H9 (cell line): ENCODE measurements around the gene FBXL19. TPM values are rescaled to one million over a fixed set of nuclear protein-coding genes. Genes with fewer than 3 reads are reported as not detected.
A peak's percentile ranks its signal among the peaks of the same experiment; 100 is the strongest.

Experiments
- DNase-seq: peaks from one replicate; pipeline ENCODE4 v3.0.0-alpha.2; 2017
- H2AFZ ChIP-seq: one replicate; pipeline ENCODE4 v1.6.1; 2013; ENCODE audit warnings: mild to moderate bottlenecking, low read length, control low read depth, moderate library complexity
- H2AK5ac ChIP-seq: 2 replicates; pipeline ENCODE4 v1.6.1; 2013; ENCODE audit warnings: low read length, control low read depth, mixed read lengths; ENCODE audit not compliant: insufficient read length
- H2BK120ac ChIP-seq: one replicate; pipeline ENCODE4 v1.6.1; 2013; ENCODE audit warnings: low read depth, mild to moderate bottlenecking, low read length, control low read depth, inconsistent platforms; ENCODE audit not compliant: poor library complexity, severe bottlenecking
- H2BK12ac ChIP-seq: 2 replicates; pipeline ENCODE4 v1.6.1; 2013; ENCODE audit warnings: low read length, control low read depth, mixed read lengths, low read depth; ENCODE audit not compliant: insufficient read length
- H2BK15ac ChIP-seq: 2 replicates; pipeline ENCODE4 v1.6.1; 2013; ENCODE audit warnings: low read depth, low read length, control low read depth
- H2BK20ac ChIP-seq: one replicate; pipeline ENCODE4 v1.6.1; 2013; ENCODE audit warnings: low read depth, mild to moderate bottlenecking, low read length, control low read depth, inconsistent platforms; ENCODE audit not compliant: poor library complexity, severe bottlenecking
- H2BK5ac ChIP-seq: 2 replicates; pipeline ENCODE4 v1.6.1; 2013; ENCODE audit warnings: low read length, control low read depth, mixed read lengths; ENCODE audit not compliant: insufficient read length
- H3K14ac ChIP-seq: 2 replicates; pipeline ENCODE4 v1.6.1; 2013; ENCODE audit warnings: low read length, control low read depth; ENCODE audit not compliant: insufficient read depth
- H3K18ac ChIP-seq: 2 replicates; pipeline ENCODE4 v1.6.1; 2013; ENCODE audit warnings: low read depth, mild to moderate bottlenecking, mixed read lengths, low read length, control low read depth; ENCODE audit not compliant: insufficient read length
- H3K23ac ChIP-seq: 2 replicates; pipeline ENCODE4 v1.6.1; 2013; ENCODE audit warnings: low read length, control low read depth, mixed read lengths, low read depth; ENCODE audit not compliant: insufficient read length
- H3K23me2 ChIP-seq: 2 replicates; pipeline ENCODE4 v1.6.1; 2013; ENCODE audit warnings: low read depth, mild to moderate bottlenecking, mixed read lengths, low read length, control low read depth; ENCODE audit not compliant: insufficient read length, poor library complexity, severe bottlenecking
- H3K27ac ChIP-seq: 2 replicates; pipeline ENCODE4 v1.5.1; 2013; ENCODE audit warnings: low read length, control low read depth, mixed read lengths, low read depth; ENCODE audit not compliant: insufficient read length
- H3K27me3 ChIP-seq: 2 replicates; pipeline ENCODE4 v1.6.1; 2013; ENCODE audit warnings: low read length, control low read depth, inconsistent platforms; ENCODE audit not compliant: insufficient read depth
- H3K4ac ChIP-seq: 2 replicates; pipeline ENCODE4 v1.6.1; 2013; ENCODE audit warnings: low read depth, mild to moderate bottlenecking, control low read depth, inconsistent platforms, low read length, moderate library complexity
- H3K4me1 ChIP-seq: 2 replicates; pipeline ENCODE4 v1.6.1; 2013; ENCODE audit warnings: low read length, control low read depth, inconsistent platforms; ENCODE audit not compliant: insufficient read depth
- H3K4me2 ChIP-seq: 2 replicates; pipeline ENCODE4 v1.6.1; 2013; ENCODE audit warnings: low read length, control low read depth, mixed read lengths; ENCODE audit not compliant: insufficient read length, insufficient read depth
- H3K56ac ChIP-seq: 2 replicates; pipeline ENCODE4 v1.6.1; 2013; ENCODE audit warnings: low read depth, mild to moderate bottlenecking, mixed read lengths, low read length, control low read depth; ENCODE audit not compliant: insufficient read length
- H3K79me1 ChIP-seq: 2 replicates; pipeline ENCODE4 v1.6.1; 2013; ENCODE audit warnings: low read depth, mild to moderate bottlenecking, moderate library complexity, low read length, control low read depth, inconsistent platforms; ENCODE audit not compliant: insufficient read depth, poor library complexity, severe bottlenecking
- H3K79me2 ChIP-seq: 2 replicates; pipeline ENCODE4 v1.6.1; 2013; ENCODE audit warnings: low read length, control low read depth, inconsistent platforms; ENCODE audit not compliant: insufficient read depth
- H3K9ac ChIP-seq: 2 replicates; pipeline ENCODE4 v1.6.1; 2013; ENCODE audit warnings: low read length, control low read depth, mixed read lengths; ENCODE audit not compliant: insufficient read length; ENCODE audit errors: extremely low read depth
- H3K9me3 ChIP-seq: one replicate; pipeline ENCODE4 v1.6.1; 2013; ENCODE audit warnings: low read depth, low read length, inconsistent platforms; ENCODE audit not compliant: control insufficient read depth
- H3T11ph ChIP-seq: one replicate; pipeline ENCODE4 v1.6.1; 2013; ENCODE audit warnings: mild to moderate bottlenecking, low read length, control low read depth, inconsistent platforms
- H4K20me1 ChIP-seq: one replicate; pipeline ENCODE4 v1.6.1; 2013; ENCODE audit not compliant: control insufficient read depth, insufficient read length, insufficient read depth
- H4K5ac ChIP-seq: 2 replicates; pipeline ENCODE4 v1.6.1; 2013; ENCODE audit warnings: low read depth, mild to moderate bottlenecking, mixed read lengths, low read length, control low read depth; ENCODE audit not compliant: insufficient read length
- H4K8ac ChIP-seq: replicated peaks from 2 replicates; pipeline ENCODE4 v1.6.1; 2013; ENCODE audit warnings: low read length, control low read depth, mixed read lengths, low read depth; ENCODE audit not compliant: insufficient read length
- H4K91ac ChIP-seq: 2 replicates; pipeline ENCODE4 v1.6.1; 2013; ENCODE audit warnings: low read depth, mild to moderate bottlenecking, moderate library complexity, mixed read lengths, low read length, control low read depth; ENCODE audit not compliant: insufficient read length
- H3K27ac Mint-ChIP-seq, 3 experiments: 2 replicates in 2 of 3; 3 replicates in 1 of 3; pipeline ENCODE4 v1.8.0; 2020 to 2021; ENCODE audit warnings: mixed read lengths in 3 of 3, mild to moderate bottlenecking in 1 of 3, moderate library complexity in 1 of 3
- H3K27me3 Mint-ChIP-seq: 2 replicates; pipeline ENCODE4 v1.8.0; 2021; ENCODE audit warnings: low read depth, mild to moderate bottlenecking, moderate library complexity, mixed read lengths
- H3K36me3 Mint-ChIP-seq, 3 experiments: 2 replicates in 2 of 3; 3 replicates in 1 of 3; pipeline ENCODE4 v1.8.0; 2020 to 2021; ENCODE audit warnings: low read depth in 3 of 3, mixed read lengths in 3 of 3; ENCODE audit not compliant: insufficient read depth in 1 of 3
- H3K4me1 Mint-ChIP-seq, 2 experiments: 2 replicates each; pipeline ENCODE4 v1.8.0; 2020; ENCODE audit warnings: mixed read lengths in 2 of 2
- H3K4me3 Mint-ChIP-seq, 2 experiments: 2 replicates in 1 of 2; 3 replicates in 1 of 2; pipeline ENCODE4 v1.8.0; 2020 to 2021; ENCODE audit warnings: mild to moderate bottlenecking in 2 of 2, mixed read lengths in 2 of 2, moderate library complexity in 1 of 2
- H3K9me3 Mint-ChIP-seq, 2 experiments: 2 replicates in 1 of 2; 3 replicates in 1 of 2; pipeline ENCODE4 v1.8.0; 2020; ENCODE audit warnings: mild to moderate bottlenecking in 2 of 2, mixed read lengths in 2 of 2, moderate library complexity in 1 of 2
- CTCF ChIP-seq: fragments of 200-600 bp; sonication (generic); conservative IDR thresholded peaks from 3 replicates; pipeline ENCODE4 v1.8.0; 2021; ENCODE audit warnings: antibody characterized with exemption, mild to moderate bottlenecking
- whole genome bisulfite sequencing: extraction: QIAGEN DNeasy Blood & Tissue Kit; methylation state at CpG from one replicate; pipeline ENCODE4 v1.1.7; 2013; ENCODE audit warnings: missing lambda C conversion rate, low lambda C conversion rate, mixed read lengths; ENCODE audit not compliant: insufficient read length; ENCODE audit errors: extremely low coverage; 5-methylcytosine and 5-hydroxymethylcytosine counted together
- total RNA-seq: library from RNA; stranded (reverse); gene quantifications from 2 replicates; pipeline ENCODE4 v1.2.1, GENCODE V29; 2021

FBXL19 gene
- total RNA-seq, 1 experiment from 2014 or later: 66.8 TPM

GRCh38 chr16:30977502-30977901 lies 54.1 kb downstream of the FBXL19 start:
- Histone ChIP-seq H3K27me3 (no peaks in the 10 kb centered on the region), H3K14ac (no peak overlapping the region), H3K56ac (no peak overlapping the region), H3K9me3 (no peaks in the 10 kb centered on the region), H3K23ac (no peak overlapping the region), H4K20me1 (peaks cover 2% of the 10 kb centered on the region), H3K27ac (no peak overlapping the region), H3K23me2 (no peaks in the 10 kb centered on the region), H3K4ac (no peak overlapping the region), H3T11ph (no peak overlapping the region), H3K79me2 (no peaks in the 10 kb centered on the region), H3K4me2 (no peak overlapping the region), H3K79me1 (no peaks in the 10 kb centered on the region), H4K5ac (no peak overlapping the region), H2BK5ac (no peak overlapping the region), H4K91ac (no peak overlapping the region), H3K18ac (no peak overlapping the region), H2BK15ac (no peak overlapping the region), H3K4me1 (no peaks in the 10 kb centered on the region), H4K8ac (no peak overlapping the region), H2BK12ac (no peak overlapping the region), H2BK120ac (no peak overlapping the region), H2AFZ (no peak overlapping the region), H2BK20ac (no peak overlapping the region), H3K9ac (no peak overlapping the region), H2AK5ac (no peak overlapping the region)
- peak; percentile 78 for TF ChIP-seq CTCF
- no peaks in the 10 kb centered on the region for H3K4me1 Mint-ChIP-seq
- H3K9me3 Mint-ChIP-seq: no peaks in the 10 kb centered on the region; a peak in 1 of 5 replicates
- DNase-seq: peak; percentile 71
- H3K36me3 Mint-ChIP-seq: peaks cover 52 to 82% (median 74%) of the 10 kb centered on the region in 3 experiments
- WGBS: no CpG with 5 or more reads among the region's 17 CpGs
- peak overlapping the region in 1 of 3 experiments; percentile 72; a peak in 2 of 7 replicates for H3K27ac Mint-ChIP-seq
- no peak overlapping the region for H3K4me3 Mint-ChIP-seq
- H3K27me3 Mint-ChIP-seq: no peaks in the 10 kb centered on the region
